ENCODE measurements around the gene FANCL.

GRCh38 chr2:58137221-58137620 lies 103.9 kb downstream of the FANCL start:
- TF ChIP-seq CTCF (IDR thresholded peaks at IDR 0.05) (no peak), EP300 (IDR thresholded peaks at IDR 0.05) (no peak), POLR2AphosphoS5 (IDR thresholded peaks at IDR 0.05) (no peak), POLR2A (IDR thresholded peaks at IDR 0.05) (no peak)
